MM.1S (cell line): ENCODE measurements around the gene COL27A1.

Experiments used
- DNase-seq: peaks from one replicate; pipeline ENCODE4 v3.0.0-alpha.2; 2015
- H2AFZ ChIP-seq: fragments of 300-600 bp; sonication (generic); 2 replicates; pipeline ENCODE4 v1.6.0; 2016; ENCODE audit warnings: antibody characterized with exemption, low read length
- H3F3A ChIP-seq: fragments of 300-600 bp; sonication (generic); 2 replicates; pipeline ENCODE4 v1.6.1; 2016; ENCODE audit warnings: mild to moderate bottlenecking, antibody characterized with exemption, low read length, moderate library complexity, mixed read lengths; ENCODE audit not compliant: insufficient read depth
- H3K27ac ChIP-seq: fragments of 300-600 bp; sonication (generic); 2 replicates; pipeline ENCODE4 v1.5.1; 2016; ENCODE audit warnings: mild to moderate bottlenecking, low read length
- H3K27me3 ChIP-seq: fragments of 300-600 bp; sonication (generic); replicated peaks from 2 replicates; pipeline ENCODE4 v1.6.0; 2016; ENCODE audit warnings: low read length; ENCODE audit not compliant: insufficient read depth
- H3K36me3 ChIP-seq: fragments of 300-600 bp; sonication (generic); replicated peaks from 2 replicates; pipeline ENCODE4 v1.6.1; 2016; ENCODE audit warnings: mild to moderate bottlenecking, low read length, mixed read lengths; ENCODE audit not compliant: insufficient read depth
- H3K4me1 ChIP-seq: fragments of 300-600 bp; sonication (generic); 2 replicates; pipeline ENCODE4 v1.6.1; 2016; ENCODE audit warnings: low read length, mixed read lengths
- H3K4me2 ChIP-seq: fragments of 300-600 bp; sonication (generic); 2 replicates; pipeline ENCODE4 v1.6.0; 2016; ENCODE audit warnings: low read depth, low read length
- H3K4me3 ChIP-seq: fragments of 300-600 bp; sonication (generic); 2 replicates; pipeline ENCODE4 v1.5.1; 2016; ENCODE audit warnings: low read length, mixed read lengths
- H3K79me2 ChIP-seq: fragments of 300-600 bp; sonication (generic); 2 replicates; pipeline ENCODE4 v1.6.1; 2016; ENCODE audit warnings: mixed run types, low read length, mixed read lengths
- H3K9ac ChIP-seq: fragments of 300-600 bp; sonication (generic); 2 replicates; pipeline ENCODE4 v1.6.1; 2016; ENCODE audit warnings: low read length, mixed read lengths
- H3K9me2 ChIP-seq: fragments of 300-600 bp; sonication (generic); replicated peaks from 2 replicates; pipeline ENCODE4 v1.6.1; 2016; ENCODE audit warnings: mild to moderate bottlenecking, low read length, mixed read lengths; ENCODE audit not compliant: insufficient read depth
- H3K9me3 ChIP-seq: fragments of 300-600 bp; sonication (generic); replicated peaks from 2 replicates; pipeline ENCODE4 v1.6.1; 2016; ENCODE audit warnings: mild to moderate bottlenecking, low read length, mixed read lengths; ENCODE audit not compliant: insufficient read depth
- H4K20me1 ChIP-seq: fragments of 300-600 bp; sonication (generic); 2 replicates; pipeline ENCODE4 v1.6.1; 2016; ENCODE audit warnings: mild to moderate bottlenecking, low read length, moderate library complexity, mixed read lengths; ENCODE audit not compliant: insufficient read depth
- CTCF ChIP-seq: fragments of 300-600 bp; sonication (generic); IDR thresholded peaks from 2 replicates; pipeline ENCODE4 v1.5.1; 2016; ENCODE audit warnings: antibody characterized with exemption, low read length, mixed read lengths
- EZH2 ChIP-seq: fragments of 300-600 bp; sonication (generic); optimal IDR thresholded peaks from 2 replicates; pipeline ENCODE3; 2017; ENCODE audit warnings: low read depth, mild to moderate bottlenecking, antibody characterized with exemption, low read length, mixed read lengths
- EZH2phosphoT487 ChIP-seq: fragments of 300-600 bp; sonication (generic); IDR thresholded peaks from 2 replicates; pipeline ENCODE4 v1.6.1; 2018; ENCODE audit warnings: antibody characterized with exemption, low read length

The COL27A1 gene

GRCh38 chr9:114266969-114267368 is 111.6 kb downstream of the COL27A1 start:
- H3F3A ChIP-seq, result no peaks in the 10 kb centered on the region
- H2AFZ ChIP-seq, result no peak overlapping the region
- H3K4me1 ChIP-seq, result no peaks in the 10 kb centered on the region
- H3K4me3 ChIP-seq, result no peak overlapping the region
- DNase-seq, result no peak
- no peaks in the 10 kb centered on the region for H3K9me3 ChIP-seq
- H3K27ac ChIP-seq, result no peak overlapping the region
- H3K79me2 ChIP-seq, result no peaks in the 10 kb centered on the region
- no peaks in the 10 kb centered on the region for H3K36me3 ChIP-seq
- H3K9me2 ChIP-seq, result no peaks in the 10 kb centered on the region
- H3K4me2 ChIP-seq, result no peak overlapping the region
- TF ChIP-seq EZH2phosphoT487 (no peak), EZH2 (no peak), CTCF (no peak)
- H3K9ac ChIP-seq, result no peak overlapping the region
- H4K20me1 ChIP-seq, result no peaks in the 10 kb centered on the region
- no peaks in the 10 kb centered on the region; the same call in 1 of the 2 replicates for H3K27me3 ChIP-seq

GRCh38 chr9:114269023-114269422 is 113.7 kb downstream of the COL27A1 start:
- Histone ChIP-seq H3K79me2 (no peaks in the 10 kb centered on the region), H3K27ac (no peak overlapping the region), H2AFZ (no peak overlapping the region), H3K9me3 (no peaks in the 10 kb centered on the region), H3K4me2 (no peak overlapping the region), H3F3A (no peaks in the 10 kb centered on the region), H3K9ac (no peak overlapping the region), H3K36me3 (no peaks in the 10 kb centered on the region), H3K9me2 (no peaks in the 10 kb centered on the region), H3K4me3 (no peak overlapping the region), H4K20me1 (no peaks in the 10 kb centered on the region), H3K27me3 (no peaks in the 10 kb centered on the region; the same call in 1 of the 2 replicates), H3K4me1 (no peaks in the 10 kb centered on the region)
- TF ChIP-seq EZH2, result no peak
- TF ChIP-seq CTCF, result no peak
- TF ChIP-seq EZH2phosphoT487, result no peak
- DNase-seq, result no peak

- Histone ChIP-seq H3K27me3 (no peaks in the 10 kb centered on the region; the same call in 1 of the 2 replicates), H3K9me3 (no peaks in the 10 kb centered on the region), H3K4me1 (no peaks in the 10 kb centered on the region), H3K79me2 (no peaks in the 10 kb centered on the region), H3K36me3 (no peaks in the 10 kb centered on the region), H3K9ac (no peak overlapping the region), H2AFZ (no peak overlapping the region), H4K20me1 (no peaks in the 10 kb centered on the region), H3K27ac (no peak overlapping the region), H3K4me3 (no peak overlapping the region), H3K9me2 (no peaks in the 10 kb centered on the region), H3F3A (no peaks in the 10 kb centered on the region), H3K4me2 (no peak overlapping the region)
- TF ChIP-seq EZH2phosphoT487 (no peak), EZH2 (no peak), CTCF (no peak)
- DNase-seq, result no peak
These were observed 115.0 kb downstream of the COL27A1 start for GRCh38 chr9:114270120-114270975.
